AG09319 (cell line): ENCODE measurements around the gene ZNF474.

Source experiments
- DNase-seq: peaks from one replicate; pipeline ENCODE4 v3.0.0-alpha.2; 2010; ENCODE audit warnings: low read depth; ENCODE audit errors: extremely low read depth
- CTCF ChIP-seq: IDR thresholded peaks from 2 replicates; pipeline ENCODE4 v1.5.1; 2011; ENCODE audit warnings: low read depth, mild to moderate bottlenecking, inconsistent platforms, low read length, moderate library complexity

The ZNF474 gene

DNA sequence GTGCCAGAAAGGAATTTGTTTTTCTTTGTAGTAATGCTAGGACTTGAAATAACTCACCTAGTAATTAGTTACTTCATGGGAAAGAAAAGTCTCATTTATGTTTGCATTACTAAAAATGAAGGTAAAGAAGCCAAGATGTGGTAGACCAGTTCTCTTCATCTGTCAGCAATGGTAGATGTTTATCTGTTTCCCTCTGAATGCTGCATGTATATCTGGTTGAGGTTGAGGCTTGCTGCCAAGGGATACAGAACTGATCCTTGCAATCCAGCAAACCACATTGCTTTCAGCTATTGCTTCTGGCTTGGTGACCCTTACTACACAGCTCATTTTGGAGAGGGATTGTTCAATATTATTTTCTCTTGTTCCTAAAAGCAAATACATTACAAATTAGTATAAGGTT is 73.6 kb downstream of the ZNF474 start:
- TF ChIP-seq CTCF: no peak
- no peak for DNase-seq
